HPDE6-E6E7 (cell line): Measurements from ENCODE around the gene ZER1.
A peak's percentile ranks its signal among the peaks of the same experiment; 100 is the strongest.
"Not testable (repeated sequence)": the region's sequence is repeated elsewhere in the genome, so short reads cannot be mapped to it uniquely, and the experiment has no call there.

Experiments used
- DNase-seq: peaks from one replicate; pipeline ENCODE4 v3.0.0; 2011; ENCODE audit warnings: missing footprints; ENCODE audit errors: extremely low spot score

ZER1 gene

DNA sequence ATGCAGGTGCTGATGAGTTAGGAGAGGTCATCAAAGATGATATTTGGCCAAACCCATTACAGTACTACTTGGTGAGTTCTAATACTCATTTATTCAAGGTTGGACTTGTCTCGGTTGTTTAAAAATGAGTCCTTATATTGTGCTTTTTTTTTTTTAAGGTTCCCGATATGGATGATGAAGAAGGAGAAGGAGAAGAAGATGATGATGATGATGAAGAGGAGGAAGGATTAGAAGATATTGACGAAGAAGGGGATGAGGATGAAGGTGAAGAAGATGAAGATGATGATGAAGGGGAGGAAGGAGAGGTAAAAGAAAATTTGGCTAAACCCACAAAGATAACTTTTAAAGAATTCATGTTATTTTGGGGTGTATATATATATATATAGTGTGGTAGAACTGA lies 78.0 kb downstream of the ZER1 start:
- DNase-seq = not testable (repeated sequence)

DNA sequence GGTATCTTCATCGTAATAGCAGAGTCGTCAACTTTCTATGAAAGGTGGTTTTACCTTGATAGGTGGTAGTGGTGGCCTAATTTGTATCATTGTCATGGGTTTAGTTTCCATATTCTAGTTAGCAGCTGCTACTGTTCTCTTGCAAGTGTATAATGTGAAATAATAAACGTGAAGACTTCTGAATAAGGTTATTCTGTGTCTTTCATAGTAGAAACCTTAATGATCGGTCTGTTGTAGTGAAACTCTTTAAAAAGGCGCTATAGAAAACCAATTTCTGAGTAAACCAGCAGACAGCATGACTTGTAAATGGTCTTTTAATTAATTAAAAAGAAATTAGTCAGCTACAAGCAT lies 81.1 kb downstream of the ZER1 start:
- no peak for DNase-seq

DNA sequence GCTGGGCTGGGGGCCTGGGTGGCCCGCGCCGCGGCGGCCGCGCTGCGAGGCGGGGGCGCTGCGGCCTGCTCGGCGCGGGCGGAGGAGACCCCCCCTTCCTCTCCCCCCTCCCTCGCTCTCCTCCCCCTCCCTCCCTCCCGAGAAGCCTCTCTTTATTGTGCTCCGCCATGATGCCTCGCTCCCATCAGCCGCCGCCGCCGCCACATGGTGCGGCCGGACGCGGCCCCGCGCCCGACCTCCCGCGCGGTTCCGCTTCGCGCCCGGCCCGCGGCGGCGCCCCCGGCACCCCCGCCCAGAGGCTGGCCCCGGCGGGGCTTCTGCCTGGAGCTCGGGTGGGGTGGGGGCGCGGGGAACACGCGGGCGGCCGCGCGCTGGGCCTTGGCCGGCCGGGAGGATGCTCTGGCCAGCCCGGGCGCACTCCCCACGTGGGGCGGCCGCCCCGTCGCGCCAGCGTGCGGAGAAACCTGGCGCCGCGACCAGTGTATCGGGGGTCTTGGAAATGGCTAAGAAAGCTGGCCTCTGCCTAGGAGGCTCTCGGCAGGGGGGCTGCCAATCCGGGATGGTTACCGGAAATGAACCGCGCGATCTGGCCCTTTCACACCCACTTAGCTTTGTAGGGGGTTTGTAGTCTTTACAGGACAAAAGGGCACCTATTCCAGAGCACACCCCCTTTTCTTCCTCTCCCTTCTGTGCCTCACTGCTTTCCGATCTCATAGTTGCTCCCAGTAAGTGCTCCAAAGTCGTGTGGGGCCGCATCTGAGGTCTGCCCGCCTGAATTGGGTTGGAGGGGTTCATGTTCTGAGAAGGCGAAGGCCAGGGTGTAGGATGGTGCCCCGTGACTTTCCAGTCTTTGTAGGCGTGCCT lies 81.7 kb downstream of the ZER1 start:
- no peak for DNase-seq

DNA sequence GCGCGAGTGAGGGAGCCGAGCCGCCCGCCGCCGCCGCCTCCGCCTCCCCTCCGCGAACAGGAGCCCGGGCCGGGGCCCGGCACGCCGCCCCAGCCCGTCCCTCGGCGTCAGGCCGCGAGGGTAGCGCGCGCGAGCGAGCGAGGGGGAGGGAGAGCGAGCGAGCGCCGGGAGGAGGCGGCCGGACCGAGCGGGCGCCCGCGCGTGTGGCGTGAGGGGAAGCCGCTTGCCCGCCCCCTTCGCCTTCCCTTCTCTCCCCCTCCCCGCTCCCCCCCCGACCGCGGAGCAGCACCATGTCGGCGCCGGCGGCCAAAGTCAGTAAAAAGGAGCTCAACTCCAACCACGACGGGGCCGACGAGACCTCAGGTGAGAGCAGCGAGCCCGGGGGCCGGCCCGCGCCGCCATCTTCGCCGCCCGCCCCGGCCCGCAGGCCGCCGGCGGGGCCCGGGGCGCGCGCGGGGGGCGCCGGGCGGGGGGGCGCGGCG lies 82.4 kb downstream of the ZER1 start:
- DNase-seq = no peak

DNA sequence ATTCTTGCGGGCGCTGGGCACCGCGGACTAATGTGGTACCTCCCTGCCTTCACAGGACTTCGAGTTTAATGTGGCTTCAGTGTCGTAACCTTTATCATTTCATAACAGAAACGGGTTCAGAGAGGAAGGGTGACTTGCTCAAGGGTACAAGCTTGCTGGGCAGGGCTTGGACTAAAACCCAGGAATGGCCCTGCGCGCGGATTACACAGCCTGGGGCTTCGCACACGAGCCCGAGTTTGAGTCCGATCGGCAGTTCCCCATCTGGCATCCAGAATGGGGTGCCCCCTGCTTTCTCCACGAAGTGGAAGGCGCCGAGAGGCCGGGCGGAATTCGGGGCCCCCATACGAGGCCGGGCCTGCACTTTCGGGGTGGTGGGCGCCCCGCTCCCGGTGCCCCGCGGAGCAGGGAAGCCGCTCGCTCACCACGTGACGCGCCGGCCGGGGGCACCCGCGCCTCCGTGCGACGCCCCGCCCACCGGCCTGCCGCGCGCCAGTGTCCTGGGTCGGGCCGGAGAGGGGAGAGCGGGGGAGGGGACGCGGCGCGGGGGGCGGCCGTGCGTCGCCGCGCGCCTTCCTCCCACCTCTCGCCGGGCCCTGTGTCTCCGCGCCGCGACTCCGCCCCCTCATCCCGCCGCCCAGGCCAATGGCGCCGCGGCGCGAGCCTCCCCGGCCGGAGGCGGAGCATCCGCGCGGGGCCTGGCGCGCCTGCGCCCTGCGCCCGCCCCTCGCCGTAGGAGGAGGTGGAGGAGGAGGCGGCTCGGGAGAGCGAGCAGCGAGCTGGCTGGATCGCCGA lies 83.0 kb downstream of the ZER1 start, which contains the start of gene SET:
Gene SET (plus strand): TSS at position 722 of the 792 bp plus-strand sequence. CDS start 361 bp downstream, outside the sequence.
- peak; percentile 96 for DNase-seq

DNA sequence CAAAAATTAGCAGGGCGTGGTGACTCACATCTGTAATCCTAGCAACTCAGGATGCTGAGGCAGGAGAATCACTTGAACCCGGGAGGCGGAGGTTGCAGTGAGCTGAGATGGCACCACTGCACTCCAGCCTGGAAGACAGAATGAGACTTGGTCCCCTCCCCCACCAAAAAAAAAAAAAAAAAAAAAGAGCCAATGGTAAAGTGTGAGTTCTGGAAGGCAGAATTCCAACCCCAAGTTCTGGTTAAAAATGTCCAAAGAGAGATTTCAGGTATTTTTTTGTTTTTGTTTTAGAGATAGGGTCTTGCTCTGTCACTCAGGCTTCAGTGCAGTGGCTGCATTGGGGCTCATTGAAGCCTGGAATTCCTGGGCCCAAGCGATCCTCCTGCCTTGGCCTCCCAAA lies 84.3 kb downstream of the ZER1 start:
- no peak for DNase-seq

DNA sequence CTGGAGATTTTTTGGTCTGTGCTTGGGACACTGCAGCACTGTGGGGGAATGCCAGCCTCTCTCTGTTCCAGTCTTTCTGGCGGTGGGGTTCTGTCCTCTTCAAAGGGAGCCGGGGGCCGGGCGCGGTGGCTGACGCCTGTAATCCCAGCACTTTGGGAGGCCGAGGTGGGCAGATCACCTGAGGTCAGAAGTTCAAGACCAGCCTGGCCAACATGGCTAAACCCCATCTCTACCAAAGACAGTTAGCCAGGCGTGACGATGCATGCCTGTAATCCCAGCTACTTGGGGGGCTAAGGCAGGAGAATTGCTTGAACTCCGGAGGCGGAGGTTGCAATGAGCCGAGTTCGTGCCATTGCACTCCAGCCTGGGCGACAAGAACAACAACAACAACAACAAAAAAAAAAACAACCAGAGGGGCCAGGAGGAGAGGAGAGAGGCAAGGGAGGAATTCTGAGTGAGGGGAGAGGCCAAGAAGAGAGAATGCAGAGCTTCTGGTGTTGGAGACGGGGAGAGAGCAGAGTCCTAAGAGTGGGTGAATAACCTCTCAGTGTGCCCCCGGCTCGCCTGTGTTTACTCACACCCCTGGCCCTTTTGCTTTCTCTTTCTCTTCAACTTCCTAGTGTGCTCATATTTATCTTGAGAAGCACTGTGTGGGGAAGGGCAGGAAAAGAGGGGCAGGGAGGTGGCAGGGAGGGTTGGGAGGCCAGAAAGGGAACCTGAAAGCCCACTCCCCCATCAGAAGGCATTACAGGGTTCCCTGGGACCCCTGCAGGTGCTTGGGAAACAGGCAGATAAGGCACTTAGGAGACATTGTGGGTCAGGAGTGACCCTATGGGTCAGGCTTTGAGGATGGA lies 85.9 kb downstream of the ZER1 start:
- DNase-seq = no peak

DNA sequence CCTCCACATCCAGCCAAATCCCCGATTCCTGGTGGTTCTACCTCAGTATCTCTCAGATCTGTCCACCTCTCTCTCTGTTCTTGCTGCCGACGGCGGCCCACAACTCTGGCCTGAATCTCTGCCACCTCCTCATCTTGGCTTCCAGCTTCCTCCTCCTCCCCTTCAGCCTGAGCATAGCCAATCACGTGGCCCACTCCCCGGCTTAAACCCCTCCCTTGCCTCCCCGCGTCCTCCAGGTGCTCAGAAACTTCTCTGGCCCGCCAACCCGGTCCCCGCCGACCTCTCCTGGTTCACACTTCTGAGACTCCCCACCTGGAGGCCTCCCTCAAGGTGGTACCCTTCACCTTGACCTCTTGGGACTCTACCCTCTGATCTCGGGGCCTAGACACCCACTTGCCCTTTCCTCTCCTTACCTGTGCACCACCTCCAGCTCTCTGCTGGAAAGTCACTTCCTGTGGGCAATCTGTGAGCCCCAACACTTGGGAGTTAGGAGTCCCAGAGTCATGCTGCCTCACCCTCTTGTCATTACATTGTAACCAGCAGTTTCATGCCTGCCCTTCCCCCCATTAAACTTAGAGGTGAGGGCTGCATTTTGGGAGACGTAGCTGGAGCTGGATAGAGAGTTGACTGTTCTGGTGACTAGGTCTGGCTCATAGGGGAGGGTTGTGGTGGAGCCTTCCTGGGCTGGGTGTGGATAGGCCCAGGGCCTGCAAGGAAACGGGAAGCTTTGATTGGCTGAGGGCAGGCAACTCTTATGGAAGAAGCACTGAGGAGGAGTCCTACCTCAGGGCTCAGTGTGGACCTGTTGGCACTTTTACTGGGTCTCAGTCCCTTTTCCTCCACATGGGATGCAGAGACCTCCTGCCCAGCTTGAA lies 87.2 kb downstream of the ZER1 start:
- peak; percentile 89 for DNase-seq

DNA sequence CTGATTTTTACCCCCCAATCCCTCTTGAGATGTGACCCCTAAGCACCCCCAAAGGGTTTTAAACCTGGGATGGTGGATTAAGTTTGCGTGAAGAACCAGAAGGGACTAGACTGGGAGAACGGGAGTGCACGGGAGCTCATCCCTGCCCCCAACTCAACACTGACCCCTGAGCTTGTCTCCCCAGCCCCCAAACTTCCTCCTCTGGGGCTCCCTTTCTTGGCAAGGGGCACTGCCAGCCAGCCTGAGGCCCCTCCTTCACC lies 87.7 kb downstream of the ZER1 start:
- DNase-seq = no peak

DNA sequence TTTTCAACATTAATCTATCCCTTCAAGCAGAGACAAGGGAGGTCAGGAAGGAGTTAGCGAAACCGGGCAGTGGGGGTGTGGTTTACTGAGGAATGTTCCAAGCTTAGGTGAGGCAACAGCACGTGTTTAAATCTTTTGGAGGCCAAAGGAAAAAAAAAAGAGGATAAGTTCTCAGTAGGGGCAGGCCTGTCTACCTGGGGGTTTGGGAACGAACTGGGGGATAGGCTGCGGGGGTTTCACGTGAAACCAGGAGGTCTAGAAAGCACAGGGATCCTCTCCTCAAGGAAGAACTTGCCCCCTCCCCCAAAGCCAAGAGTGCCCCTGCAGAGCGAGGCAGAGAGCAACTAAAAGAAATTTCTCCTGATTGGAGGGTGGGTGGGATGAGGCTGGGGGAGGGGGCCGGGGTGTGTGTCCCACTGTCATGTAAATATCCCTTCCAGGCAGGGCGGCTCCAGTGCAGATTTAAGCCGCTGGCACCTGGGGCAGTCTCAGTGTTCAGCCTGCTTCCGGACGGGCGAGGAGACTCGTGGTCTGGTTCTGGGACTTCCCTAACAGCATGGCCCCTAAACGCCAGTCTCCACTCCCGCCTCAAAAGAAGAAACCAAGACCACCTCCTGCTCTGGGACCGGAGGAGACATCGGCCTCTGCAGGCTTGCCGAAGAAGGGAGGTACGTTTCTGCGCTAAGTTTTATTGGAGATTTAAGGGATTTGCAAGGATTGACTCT lies 88.2 kb downstream of the ZER1 start:
- DNase-seq = no peak
